PC-3 (cell line): Measurements from ENCODE around the gene CDCA4. TPM values are rescaled to one million over a fixed set of nuclear protein-coding genes. Genes with fewer than 3 reads are reported as not detected.
A peak's percentile ranks its signal among the peaks of the same experiment; 100 is the strongest.

Source experiments
- ATAC-seq: fragments of 200-7000 bp; cut with Tn5 transposase; 2 replicates; pipeline ENCODE4 v1.9.1; 2020; ENCODE audit warnings: mild to moderate bottlenecking, moderate library complexity
- BruUV-seq: library from RNA; stranded (reverse); fragments of 400-500 nt; replicated peaks from 2 replicates; lab custom pipeline; 2021; lab: Mats Ljungman, UMichigan
- CTCF ChIA-PET: fragments of 300-600 bp; sonication (Branson Sonifier 250); formaldehyde crosslinking; loops from one replicate; lab custom pipeline; 2022; ENCODE audit warnings: antibody characterized with exemption; lab: Charles Lee
- POLR2A ChIA-PET: fragments of 300-600 bp; sonication (Branson Sonifier 250); formaldehyde crosslinking; loops from one replicate; lab custom pipeline; 2022; ENCODE audit warnings: antibody characterized with exemption; ENCODE audit not compliant: unreplicated experiment; lab: Charles Lee
- DNase-seq: peaks from one replicate; pipeline ENCODE4 v3.0.0-alpha.2; 2015
- H2AFZ ChIP-seq: fragments of 300-600 bp; sonication (generic); 2 replicates; pipeline ENCODE4 v1.6.0; 2016; ENCODE audit warnings: antibody characterized with exemption, low read length
- H3F3A ChIP-seq: fragments of 300-600 bp; sonication (generic); one replicate; pipeline ENCODE4 v1.6.0; 2017; ENCODE audit warnings: antibody characterized with exemption, low read length, control low read depth, mild to moderate bottlenecking; ENCODE audit not compliant: unreplicated experiment
- H3K27ac ChIP-seq: fragments of 300-600 bp; sonication (generic); 2 replicates; pipeline ENCODE4 v1.5.1; 2016; ENCODE audit warnings: mild to moderate bottlenecking, low read length
- H3K27me3 ChIP-seq: fragments of 300-600 bp; sonication (generic); 2 replicates; pipeline ENCODE4 v1.6.1; 2016; ENCODE audit warnings: low read length, mixed read lengths
- H3K36me3 ChIP-seq: fragments of 300-600 bp; sonication (generic); 2 replicates; pipeline ENCODE4 v1.6.1; 2016; ENCODE audit warnings: low read depth, mixed run types, low read length, mixed read lengths
- H3K4me1 ChIP-seq: fragments of 300-600 bp; sonication (generic); 2 replicates; pipeline ENCODE4 v1.5.1; 2016; ENCODE audit warnings: low read length; ENCODE audit not compliant: insufficient read depth
- H3K4me2 ChIP-seq: fragments of 300-600 bp; sonication (generic); 2 replicates; pipeline ENCODE4 v1.6.0; 2016; ENCODE audit warnings: low read length
- H3K4me3 ChIP-seq: fragments of 300-600 bp; sonication (generic); 2 replicates; pipeline ENCODE4 v1.5.1; 2016; ENCODE audit warnings: mild to moderate bottlenecking, low read length, mixed read lengths
- H3K79me2 ChIP-seq: fragments of 300-600 bp; sonication (generic); 2 replicates; pipeline ENCODE4 v1.6.1; 2017; ENCODE audit warnings: low read length, mixed read lengths
- H3K9ac ChIP-seq: fragments of 300-600 bp; sonication (generic); 2 replicates; pipeline ENCODE4 v1.6.0; 2016; ENCODE audit warnings: mild to moderate bottlenecking, low read length
- H3K9me2 ChIP-seq: fragments of 300-600 bp; sonication (generic); replicated peaks from 2 replicates; pipeline ENCODE4 v1.6.1; 2016; ENCODE audit warnings: mixed run types, low read length, mixed read lengths
- H3K9me3 ChIP-seq: fragments of 300-600 bp; sonication (generic); 2 replicates; pipeline ENCODE4 v1.6.1; 2016; ENCODE audit warnings: low read length, mixed read lengths
- H4K20me1 ChIP-seq: fragments of 300-600 bp; sonication (generic); 2 replicates; pipeline ENCODE4 v1.6.1; 2016; ENCODE audit warnings: low read length, mixed read lengths
- EZH2 ChIP-seq: fragments of 300-600 bp; sonication (generic); IDR thresholded peaks from one replicate; pipeline ENCODE4 v1.6.1; 2017; ENCODE audit warnings: antibody characterized with exemption, mild to moderate bottlenecking, low read length; ENCODE audit not compliant: unreplicated experiment
- EZH2phosphoT487 ChIP-seq: fragments of 300-600 bp; sonication (generic); IDR thresholded peaks from 2 replicates; pipeline ENCODE4 v1.6.1; 2018; ENCODE audit warnings: mild to moderate bottlenecking, antibody characterized with exemption, low read length, borderline replicate concordance
- intact Hi-C: fragments of 100-400 bp; cut with micrococcal nuclease; formaldehyde crosslinking; loops from 2 replicates; pipeline ENCODE4 v1.9.0; 2023
- total RNA-seq: library from RNA; depleted of rRNA; stranded (reverse); fragments of >200 nt; gene quantifications from 2 replicates; pipeline ENCODE4 v1.2.3, GENCODE V29; 2014
- TF ChIP-seq, protein P1 (sequence below): fragments of 300-600 bp; sonication (generic); conservative IDR thresholded peaks from 2 replicates; pipeline ENCODE4 v1.5.1; 2017; ENCODE audit warnings: antibody characterized with exemption, low read depth, mild to moderate bottlenecking, low read length

CDCA4 gene
- total RNA-seq, 1 experiment from 2014 or later: 113 TPM

DNA sequence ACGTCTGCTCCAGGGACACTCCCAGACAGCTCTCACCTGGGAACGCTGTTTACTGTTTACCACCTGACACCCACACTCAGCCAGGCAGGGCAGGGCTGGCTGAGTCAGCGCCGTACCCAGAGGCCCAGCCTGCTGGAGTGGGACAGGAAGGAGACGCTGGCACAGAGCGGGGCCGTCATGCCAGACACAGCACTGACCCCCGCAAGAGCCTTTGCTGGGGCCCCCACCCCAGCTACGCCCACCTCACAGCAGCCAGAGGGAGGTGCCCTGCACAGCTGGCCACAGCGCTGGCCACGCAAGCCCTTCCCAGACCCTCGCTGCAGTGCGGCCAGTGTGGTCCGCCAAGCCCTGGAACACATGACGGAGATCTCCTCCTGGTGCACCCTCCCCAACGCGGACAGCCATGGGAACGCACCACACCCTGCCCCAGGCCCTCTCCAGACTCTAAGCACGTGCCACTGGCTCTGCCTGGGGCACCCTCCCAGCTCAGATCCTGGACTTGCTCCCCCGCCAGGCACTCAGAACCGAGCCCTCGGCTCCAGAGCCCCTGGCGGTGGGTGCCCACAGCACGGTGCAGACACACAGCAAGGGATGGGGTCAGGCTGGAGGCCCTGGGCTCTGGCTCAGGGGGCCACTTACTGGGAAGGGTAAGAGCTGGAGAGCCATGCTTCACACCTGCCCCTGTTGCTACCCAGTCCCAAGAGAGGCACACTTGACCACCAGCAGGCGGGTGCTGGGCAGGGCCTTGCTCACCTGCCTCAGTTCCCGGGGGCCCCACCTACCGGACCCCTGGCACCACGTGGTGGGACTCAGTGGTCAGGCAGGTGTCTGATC, 48.4 kb downstream of the CDCA4 start:
- ChIA-PET CTCF (interaction anchor here (0.7 to 1.9 kb wide), 4 partner anchors 13 to 55 kb away, joined by 3 to 7 read pairs (median 4); partner anchors contain the start of gene CLBA1), POLR2A (interaction anchor here (0.7 to 2.5 kb wide), 7 partner anchors 13 to 55 kb away, joined by 3 to 8 read pairs (median 4); partner anchors contain the start of gene CLBA1)
- Histone ChIP-seq H3K27ac (peak overlapping the region; percentile 92), H3K9me2 (no peaks in the 10 kb centered on the region), H3K27me3 (no peaks in the 10 kb centered on the region), H3F3A (no peaks in the 10 kb centered on the region), H2AFZ (no peak overlapping the region), H3K4me2 (peak overlapping the region; percentile 81), H3K79me2 (peaks cover 39% of the 10 kb centered on the region), H3K36me3 (no peaks in the 10 kb centered on the region), H3K4me1 (peaks cover 96% of the 10 kb centered on the region), H4K20me1 (no peaks in the 10 kb centered on the region), H3K9ac (peak overlapping the region; percentile 78), H3K9me3 (no peaks in the 10 kb centered on the region), H3K4me3 (peak overlapping the region; percentile 37; the same call in 1 of the 2 replicates)
- TSS peak; percentile 52 for BruUV-seq
- intact Hi-C loops: loop anchor here (1.0 to 5.0 kb wide), 3 partner anchors 40 to 76 kb away; no protein-coding TSS in a partner anchor
- peak; percentile 80 for TF ChIP-seq EZH2phosphoT487
- TF ChIP-seq EZH2: no peak
- TF ChIP-seq, protein P1, sequence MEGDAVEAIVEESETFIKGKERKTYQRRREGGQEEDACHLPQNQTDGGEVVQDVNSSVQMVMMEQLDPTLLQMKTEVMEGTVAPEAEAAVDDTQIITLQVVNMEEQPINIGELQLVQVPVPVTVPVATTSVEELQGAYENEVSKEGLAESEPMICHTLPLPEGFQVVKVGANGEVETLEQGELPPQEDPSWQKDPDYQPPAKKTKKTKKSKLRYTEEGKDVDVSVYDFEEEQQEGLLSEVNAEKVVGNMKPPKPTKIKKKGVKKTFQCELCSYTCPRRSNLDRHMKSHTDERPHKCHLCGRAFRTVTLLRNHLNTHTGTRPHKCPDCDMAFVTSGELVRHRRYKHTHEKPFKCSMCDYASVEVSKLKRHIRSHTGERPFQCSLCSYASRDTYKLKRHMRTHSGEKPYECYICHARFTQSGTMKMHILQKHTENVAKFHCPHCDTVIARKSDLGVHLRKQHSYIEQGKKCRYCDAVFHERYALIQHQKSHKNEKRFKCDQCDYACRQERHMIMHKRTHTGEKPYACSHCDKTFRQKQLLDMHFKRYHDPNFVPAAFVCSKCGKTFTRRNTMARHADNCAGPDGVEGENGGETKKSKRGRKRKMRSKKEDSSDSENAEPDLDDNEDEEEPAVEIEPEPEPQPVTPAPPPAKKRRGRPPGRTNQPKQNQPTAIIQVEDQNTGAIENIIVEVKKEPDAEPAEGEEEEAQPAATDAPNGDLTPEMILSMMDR: peak; percentile 36; the same call in 1 of the 2 replicates
- DNase-seq (peak; percentile 97), ATAC-seq (peak; percentile 40)

DNA sequence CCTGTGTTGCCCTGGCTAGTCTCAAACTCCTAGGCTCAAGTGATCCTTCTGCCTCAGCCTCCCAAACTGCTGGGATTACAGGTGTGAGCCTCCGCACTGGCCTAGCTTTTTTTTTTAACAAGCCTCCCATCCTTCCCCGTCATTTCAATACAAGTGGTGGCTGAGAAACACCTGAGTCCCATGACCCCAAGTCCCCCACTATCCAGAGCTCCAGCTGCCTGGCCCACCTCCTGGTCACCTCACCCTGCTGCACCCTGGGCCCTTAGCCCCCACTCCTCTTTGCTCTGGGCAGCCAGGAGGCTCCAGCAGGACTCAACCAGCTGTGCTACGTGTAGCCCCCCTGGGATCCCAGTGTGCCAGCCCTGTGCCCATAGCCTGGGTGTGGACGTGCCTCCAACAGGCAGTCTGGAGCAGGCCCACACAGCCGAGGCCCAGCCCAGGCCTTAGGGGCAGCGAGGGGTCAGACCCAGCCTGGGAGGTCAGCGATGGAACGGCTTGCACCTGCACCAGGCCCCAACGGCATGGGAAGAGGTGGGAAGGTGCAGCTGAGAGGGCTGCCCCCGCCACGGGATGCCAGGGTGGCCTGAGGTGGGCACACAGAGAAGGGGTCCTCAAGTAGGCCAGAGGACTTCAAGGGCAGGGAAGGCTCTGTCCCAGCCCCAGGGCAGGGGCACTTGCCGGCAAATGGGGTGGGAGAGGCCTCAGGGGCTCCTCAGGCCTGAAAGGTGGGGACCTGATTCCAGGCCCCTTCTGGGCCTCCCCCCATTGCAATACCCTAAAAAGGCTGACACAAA, 49.2 kb downstream of the CDCA4 start:
- H3K9me2 ChIP-seq: no peaks in the 10 kb centered on the region
- intact Hi-C loops: loop anchor here (2.0 to 5.0 kb wide), 2 partner anchors 39 to 75 kb away; no protein-coding TSS in a partner anchor
- no peaks in the 10 kb centered on the region for H4K20me1 ChIP-seq
- peaks cover 30% of the 10 kb centered on the region for H3K79me2 ChIP-seq
- TF ChIP-seq, protein P1: no peak
- TF ChIP-seq EZH2phosphoT487 (no peak), EZH2 (no peak)
- no peaks in the 10 kb centered on the region for H3K36me3 ChIP-seq
- H3K4me1 ChIP-seq: peaks cover 96% of the 10 kb centered on the region
- H3K27me3 ChIP-seq: no peaks in the 10 kb centered on the region
- H3F3A ChIP-seq: no peaks in the 10 kb centered on the region
- peak overlapping the region; percentile 81 for H3K4me2 ChIP-seq
- BruUV-seq: TSS peak; percentile 4
- H2AFZ ChIP-seq: no peak overlapping the region
- peak overlapping the region; percentile 35; the same call in 1 of the 2 replicates for H3K4me3 ChIP-seq
- H3K9me3 ChIP-seq: no peaks in the 10 kb centered on the region
- ChIA-PET CTCF (no interaction called here), POLR2A (interaction anchor here (1.5 to 2.5 kb wide), 2 partner anchors 49 to 53 kb away, joined by 8 to 9 read pairs; partner anchors contain the start of gene CDCA4)
- no peak for DNase-seq
- H3K9ac ChIP-seq: peak overlapping the region; percentile 78
- H3K27ac ChIP-seq: peak overlapping the region; percentile 92
- no peak for ATAC-seq
